PC-3 (cell line): ENCODE data around the gene PNP. TPM values are rescaled to one million over a fixed set of nuclear protein-coding genes. Genes with fewer than 3 reads are reported as not detected.
A peak's percentile ranks its signal among the peaks of the same experiment; 100 is the strongest.

Source experiments
- ATAC-seq: fragments of 200-7000 bp; cut with Tn5 transposase; 2 replicates; pipeline ENCODE4 v1.9.1; 2020; ENCODE audit warnings: mild to moderate bottlenecking, moderate library complexity
- BruUV-seq: library from RNA; stranded (reverse); fragments of 400-500 nt; replicated peaks from 2 replicates; lab custom pipeline; 2021; lab: Mats Ljungman, UMichigan
- CTCF ChIA-PET: fragments of 300-600 bp; sonication (Branson Sonifier 250); formaldehyde crosslinking; loops from one replicate; lab custom pipeline; 2022; ENCODE audit warnings: antibody characterized with exemption; lab: Charles Lee
- POLR2A ChIA-PET: fragments of 300-600 bp; sonication (Branson Sonifier 250); formaldehyde crosslinking; loops from one replicate; lab custom pipeline; 2022; ENCODE audit warnings: antibody characterized with exemption; ENCODE audit not compliant: unreplicated experiment; lab: Charles Lee
- DNase-seq: peaks from one replicate; pipeline ENCODE4 v3.0.0-alpha.2; 2015
- H2AFZ ChIP-seq: fragments of 300-600 bp; sonication (generic); 2 replicates; pipeline ENCODE4 v1.6.0; 2016; ENCODE audit warnings: antibody characterized with exemption, low read length
- H3F3A ChIP-seq: fragments of 300-600 bp; sonication (generic); one replicate; pipeline ENCODE4 v1.6.0; 2017; ENCODE audit warnings: antibody characterized with exemption, low read length, control low read depth, mild to moderate bottlenecking; ENCODE audit not compliant: unreplicated experiment
- H3K27ac ChIP-seq: fragments of 300-600 bp; sonication (generic); 2 replicates; pipeline ENCODE4 v1.5.1; 2016; ENCODE audit warnings: mild to moderate bottlenecking, low read length
- H3K27me3 ChIP-seq: fragments of 300-600 bp; sonication (generic); 2 replicates; pipeline ENCODE4 v1.6.1; 2016; ENCODE audit warnings: low read length, mixed read lengths
- H3K36me3 ChIP-seq: fragments of 300-600 bp; sonication (generic); 2 replicates; pipeline ENCODE4 v1.6.1; 2016; ENCODE audit warnings: low read depth, mixed run types, low read length, mixed read lengths
- H3K4me1 ChIP-seq: fragments of 300-600 bp; sonication (generic); 2 replicates; pipeline ENCODE4 v1.5.1; 2016; ENCODE audit warnings: low read length; ENCODE audit not compliant: insufficient read depth
- H3K4me2 ChIP-seq: fragments of 300-600 bp; sonication (generic); 2 replicates; pipeline ENCODE4 v1.6.0; 2016; ENCODE audit warnings: low read length
- H3K4me3 ChIP-seq: fragments of 300-600 bp; sonication (generic); 2 replicates; pipeline ENCODE4 v1.5.1; 2016; ENCODE audit warnings: mild to moderate bottlenecking, low read length, mixed read lengths
- H3K79me2 ChIP-seq: fragments of 300-600 bp; sonication (generic); 2 replicates; pipeline ENCODE4 v1.6.1; 2017; ENCODE audit warnings: low read length, mixed read lengths
- H3K9ac ChIP-seq: fragments of 300-600 bp; sonication (generic); 2 replicates; pipeline ENCODE4 v1.6.0; 2016; ENCODE audit warnings: mild to moderate bottlenecking, low read length
- H3K9me2 ChIP-seq: fragments of 300-600 bp; sonication (generic); replicated peaks from 2 replicates; pipeline ENCODE4 v1.6.1; 2016; ENCODE audit warnings: mixed run types, low read length, mixed read lengths
- H3K9me3 ChIP-seq: fragments of 300-600 bp; sonication (generic); 2 replicates; pipeline ENCODE4 v1.6.1; 2016; ENCODE audit warnings: low read length, mixed read lengths
- H4K20me1 ChIP-seq: fragments of 300-600 bp; sonication (generic); 2 replicates; pipeline ENCODE4 v1.6.1; 2016; ENCODE audit warnings: low read length, mixed read lengths
- EZH2 ChIP-seq: fragments of 300-600 bp; sonication (generic); IDR thresholded peaks from one replicate; pipeline ENCODE4 v1.6.1; 2017; ENCODE audit warnings: antibody characterized with exemption, mild to moderate bottlenecking, low read length; ENCODE audit not compliant: unreplicated experiment
- EZH2phosphoT487 ChIP-seq: fragments of 300-600 bp; sonication (generic); IDR thresholded peaks from 2 replicates; pipeline ENCODE4 v1.6.1; 2018; ENCODE audit warnings: mild to moderate bottlenecking, antibody characterized with exemption, low read length, borderline replicate concordance
- intact Hi-C: fragments of 100-400 bp; cut with micrococcal nuclease; formaldehyde crosslinking; loops from 2 replicates; pipeline ENCODE4 v1.9.0; 2023
- total RNA-seq: library from RNA; depleted of rRNA; stranded (reverse); fragments of >200 nt; gene quantifications from 2 replicates; pipeline ENCODE4 v1.2.3, GENCODE V29; 2014
- TF ChIP-seq, protein P1 (sequence below): fragments of 300-600 bp; sonication (generic); conservative IDR thresholded peaks from 2 replicates; pipeline ENCODE4 v1.5.1; 2017; ENCODE audit warnings: antibody characterized with exemption, low read depth, mild to moderate bottlenecking, low read length

PNP gene
- total RNA-seq, 1 experiment from 2014 or later = 118 TPM

DNA sequence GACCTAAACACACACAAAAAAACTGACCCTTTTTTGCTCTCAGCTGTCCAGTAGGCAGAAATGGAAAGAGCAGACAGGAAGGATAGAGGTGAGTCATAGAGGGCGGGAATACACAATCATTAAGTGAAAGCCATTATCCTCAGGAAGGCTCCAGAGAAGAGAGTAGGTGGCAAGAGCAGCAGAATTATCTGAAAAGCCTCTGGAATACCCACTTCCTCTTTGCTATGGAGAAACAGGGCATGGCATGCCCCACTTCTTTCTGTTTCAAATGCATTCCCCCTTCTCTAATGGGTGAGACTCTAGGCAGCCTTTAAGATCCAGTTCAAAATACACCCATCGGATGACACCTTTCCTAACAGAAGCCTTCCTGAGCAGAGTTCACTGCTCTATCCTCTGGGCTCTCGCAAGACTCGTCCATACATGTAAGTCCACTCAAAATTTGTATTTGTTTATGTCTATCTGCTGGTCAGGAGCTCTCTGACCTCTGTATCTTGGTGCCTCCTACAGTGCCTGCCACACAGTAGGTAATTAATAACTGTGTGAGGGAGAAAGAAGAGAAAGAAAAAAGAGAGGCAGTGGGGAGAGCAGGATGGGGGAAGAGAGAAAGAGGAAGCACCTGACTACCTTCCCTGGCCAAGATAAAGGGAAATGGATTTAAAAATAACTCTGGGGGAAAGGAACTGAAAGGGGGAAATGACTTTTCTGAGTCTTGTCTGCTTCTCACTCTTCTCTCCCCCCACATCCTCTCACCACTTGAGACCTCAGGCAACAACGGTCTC lies 41.8 kb upstream of the PNP start:
- POLR2A ChIA-PET = no interaction called here
- CTCF ChIA-PET = interaction anchor here (0.6 kb wide), 1 partner anchor 76 kb away, joined by 4 read pairs; no protein-coding TSS in a partner anchor
- no peaks in the 10 kb centered on the region for H3F3A ChIP-seq
- H3K4me2 ChIP-seq = no peak overlapping the region
- H3K9ac ChIP-seq = no peak overlapping the region
- DNase-seq (peak; percentile 61), ATAC-seq (peak; percentile 96)
- H3K27ac ChIP-seq = no peak overlapping the region
- no peaks in the 10 kb centered on the region for H3K9me2 ChIP-seq
- no peaks in the 10 kb centered on the region for H3K36me3 ChIP-seq
- intact Hi-C loops = no loop called here
- TF ChIP-seq EZH2 (no peak), EZH2phosphoT487 (no peak)
- TF ChIP-seq, protein P1, sequence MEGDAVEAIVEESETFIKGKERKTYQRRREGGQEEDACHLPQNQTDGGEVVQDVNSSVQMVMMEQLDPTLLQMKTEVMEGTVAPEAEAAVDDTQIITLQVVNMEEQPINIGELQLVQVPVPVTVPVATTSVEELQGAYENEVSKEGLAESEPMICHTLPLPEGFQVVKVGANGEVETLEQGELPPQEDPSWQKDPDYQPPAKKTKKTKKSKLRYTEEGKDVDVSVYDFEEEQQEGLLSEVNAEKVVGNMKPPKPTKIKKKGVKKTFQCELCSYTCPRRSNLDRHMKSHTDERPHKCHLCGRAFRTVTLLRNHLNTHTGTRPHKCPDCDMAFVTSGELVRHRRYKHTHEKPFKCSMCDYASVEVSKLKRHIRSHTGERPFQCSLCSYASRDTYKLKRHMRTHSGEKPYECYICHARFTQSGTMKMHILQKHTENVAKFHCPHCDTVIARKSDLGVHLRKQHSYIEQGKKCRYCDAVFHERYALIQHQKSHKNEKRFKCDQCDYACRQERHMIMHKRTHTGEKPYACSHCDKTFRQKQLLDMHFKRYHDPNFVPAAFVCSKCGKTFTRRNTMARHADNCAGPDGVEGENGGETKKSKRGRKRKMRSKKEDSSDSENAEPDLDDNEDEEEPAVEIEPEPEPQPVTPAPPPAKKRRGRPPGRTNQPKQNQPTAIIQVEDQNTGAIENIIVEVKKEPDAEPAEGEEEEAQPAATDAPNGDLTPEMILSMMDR = no peak
- H3K9me3 ChIP-seq = no peaks in the 10 kb centered on the region
- no peaks in the 10 kb centered on the region for H3K79me2 ChIP-seq
- peaks cover 5% of the 10 kb centered on the region; the same call in 1 of the 2 replicates for H3K4me1 ChIP-seq
- no peak overlapping the region for H3K4me3 ChIP-seq
- H3K27me3 ChIP-seq = no peaks in the 10 kb centered on the region
- no peaks in the 10 kb centered on the region for H4K20me1 ChIP-seq
- BruUV-seq = no TSS peak
- peak overlapping the region; percentile 33; the same call in 1 of the 2 replicates for H2AFZ ChIP-seq

DNA sequence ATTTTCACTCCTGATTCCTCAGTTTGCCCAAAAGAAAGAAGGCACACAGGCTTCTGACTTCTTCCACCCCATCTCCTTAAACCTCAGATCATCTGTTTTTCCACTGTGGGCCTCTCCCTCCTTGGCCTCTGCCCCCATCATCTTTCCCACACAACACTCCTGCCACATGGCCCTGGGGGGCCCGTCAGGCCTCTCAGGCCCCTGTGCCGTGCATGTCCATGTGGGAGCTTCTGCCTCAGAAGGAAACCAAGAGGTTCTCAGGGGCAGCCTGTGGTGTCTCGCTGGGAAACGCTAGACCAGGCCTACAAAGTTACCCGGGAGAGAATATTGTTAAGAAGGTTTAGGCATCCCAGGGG lies 41.2 kb upstream of the PNP start:
- ChIA-PET CTCF (no interaction called here), POLR2A (no interaction called here)
- no peak overlapping the region for H3K4me3 ChIP-seq
- intact Hi-C loops = no loop called here
- no peak for ATAC-seq
- TF ChIP-seq, protein P1 = no peak
- no peak for TF ChIP-seq EZH2
- TF ChIP-seq EZH2phosphoT487 = no peak
- H3K27me3 ChIP-seq = no peaks in the 10 kb centered on the region
- no peak overlapping the region for H3K27ac ChIP-seq
- no peaks in the 10 kb centered on the region for H4K20me1 ChIP-seq
- no peak for DNase-seq
- H3K4me1 ChIP-seq = peaks cover 5% of the 10 kb centered on the region; the same call in 1 of the 2 replicates
- H3K9me3 ChIP-seq = no peaks in the 10 kb centered on the region
- H3K36me3 ChIP-seq = no peaks in the 10 kb centered on the region
- no peak overlapping the region for H2AFZ ChIP-seq
- H3K9me2 ChIP-seq = no peaks in the 10 kb centered on the region
- no peaks in the 10 kb centered on the region for H3F3A ChIP-seq
- H3K79me2 ChIP-seq = no peaks in the 10 kb centered on the region
- no TSS peak for BruUV-seq
- no peak overlapping the region for H3K4me2 ChIP-seq
- H3K9ac ChIP-seq = no peak overlapping the region

DNA sequence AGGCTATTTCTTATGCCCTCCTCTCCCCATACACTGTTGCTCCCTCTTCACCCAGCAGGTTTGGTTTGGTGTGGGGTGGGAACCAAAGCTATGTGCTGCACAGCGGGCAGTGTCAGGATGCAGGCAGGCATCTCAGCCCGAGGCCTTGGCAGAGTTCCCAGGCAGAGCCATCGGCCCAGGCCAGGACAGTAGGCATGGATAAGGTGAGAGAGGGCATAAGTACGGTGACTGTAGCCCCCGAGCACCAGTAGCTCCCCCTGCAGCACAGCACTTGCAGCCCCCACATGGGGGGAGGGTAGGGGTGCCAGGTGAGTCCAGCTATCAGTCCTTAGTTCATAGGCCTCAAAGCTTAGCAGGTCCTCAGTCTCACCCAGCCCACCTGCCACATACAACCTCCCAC lies 40.4 kb upstream of the PNP start:
- no peaks in the 10 kb centered on the region for H3K36me3 ChIP-seq
- H3K9me2 ChIP-seq = no peaks in the 10 kb centered on the region
- no peak overlapping the region for H3K4me3 ChIP-seq
- POLR2A ChIA-PET = no interaction called here
- H3F3A ChIP-seq = no peaks in the 10 kb centered on the region
- no peak overlapping the region for H2AFZ ChIP-seq
- no peak for ATAC-seq
- no peaks in the 10 kb centered on the region for H4K20me1 ChIP-seq
- CTCF ChIA-PET = no interaction called here
- intact Hi-C loops = no loop called here
- no peak overlapping the region for H3K9ac ChIP-seq
- no peak overlapping the region for H3K27ac ChIP-seq
- H3K4me2 ChIP-seq = no peak overlapping the region
- H3K4me1 ChIP-seq = peaks cover 5% of the 10 kb centered on the region; the same call in 1 of the 2 replicates
- H3K27me3 ChIP-seq = no peaks in the 10 kb centered on the region
- no peaks in the 10 kb centered on the region for H3K79me2 ChIP-seq
- DNase-seq = peak; percentile 25
- TF ChIP-seq EZH2 (no peak), EZH2phosphoT487 (no peak)
- TF ChIP-seq, protein P1 = no peak
- no TSS peak for BruUV-seq
- H3K9me3 ChIP-seq = no peaks in the 10 kb centered on the region
